CD4-positive, alpha-beta T cell treated with Interleukin-17A for 1 hour (primary cell): ENCODE measurements around the gene CILP2.
A peak's percentile ranks its signal among the peaks of the same experiment; 100 is the strongest.

Experiments
- DNase-seq: peaks from one replicate; pipeline ENCODE4 v3.0.0-alpha.2; 2020

Gene CILP2

DNA sequence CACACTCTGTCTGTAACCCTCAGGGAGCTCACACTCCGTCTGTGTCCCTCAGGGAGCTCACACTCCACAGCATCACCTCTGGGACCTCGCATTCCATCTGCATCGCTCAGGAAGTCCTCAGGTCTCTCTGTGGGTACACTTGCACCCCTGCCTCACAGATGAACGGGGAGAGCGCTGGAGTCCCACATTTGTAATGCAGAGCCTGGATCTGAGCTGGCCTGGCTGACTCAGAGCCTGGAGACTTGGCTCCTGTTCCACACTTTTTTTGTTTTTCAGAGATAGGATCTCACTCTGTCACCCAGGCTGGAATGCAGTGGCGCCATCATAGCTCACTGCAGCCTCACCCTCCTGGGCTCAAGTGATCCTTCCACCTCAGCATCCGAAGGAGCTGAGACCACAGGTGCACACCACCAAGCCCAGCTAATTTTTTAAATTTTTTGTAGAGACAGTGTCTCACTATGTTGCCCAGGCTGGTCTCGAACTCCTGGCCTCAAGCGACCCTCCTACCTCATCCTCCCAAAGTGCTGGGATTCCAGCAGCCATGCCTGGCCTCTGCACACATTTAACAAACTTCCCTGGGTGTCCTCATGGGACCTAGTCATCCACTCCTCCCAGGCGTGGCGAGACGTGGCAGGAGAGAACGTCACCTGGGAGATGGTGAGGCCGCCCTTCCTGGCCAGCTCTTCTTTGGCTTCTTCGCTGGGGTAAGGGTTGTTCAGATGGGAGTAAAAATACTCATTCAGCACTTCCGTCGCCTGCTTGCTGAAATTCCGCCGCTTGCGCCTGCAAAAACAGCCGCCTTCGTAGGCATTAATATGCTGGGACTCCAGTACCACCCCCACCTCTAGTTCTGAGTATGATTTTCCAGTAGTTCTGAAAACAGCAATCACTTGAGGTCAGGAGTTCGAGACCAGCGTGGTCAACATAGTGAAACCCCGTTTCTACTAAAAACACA, 31.0 kb downstream of the CILP2 start:
- DNase-seq: no peak

DNA sequence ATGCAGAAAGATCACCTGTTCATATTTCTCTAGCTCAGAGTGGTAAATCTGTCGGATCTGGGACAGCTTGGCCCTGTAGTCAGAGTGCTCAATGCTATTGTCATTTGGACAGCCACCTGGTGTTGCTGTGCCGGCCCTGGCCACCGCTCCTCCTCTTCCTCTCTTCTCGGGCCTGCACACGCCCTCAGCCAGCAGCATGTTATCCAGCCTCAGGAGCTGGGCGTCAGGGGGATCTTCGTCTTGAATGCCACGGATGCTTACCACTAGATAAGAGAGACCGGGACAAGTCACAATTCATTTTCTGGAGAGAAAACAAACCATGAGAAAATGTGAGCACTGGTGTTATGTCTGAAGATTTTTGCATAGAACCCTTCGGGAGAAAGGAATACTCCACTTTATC, 32.5 kb downstream of the CILP2 start:
- no peak for DNase-seq

DNA sequence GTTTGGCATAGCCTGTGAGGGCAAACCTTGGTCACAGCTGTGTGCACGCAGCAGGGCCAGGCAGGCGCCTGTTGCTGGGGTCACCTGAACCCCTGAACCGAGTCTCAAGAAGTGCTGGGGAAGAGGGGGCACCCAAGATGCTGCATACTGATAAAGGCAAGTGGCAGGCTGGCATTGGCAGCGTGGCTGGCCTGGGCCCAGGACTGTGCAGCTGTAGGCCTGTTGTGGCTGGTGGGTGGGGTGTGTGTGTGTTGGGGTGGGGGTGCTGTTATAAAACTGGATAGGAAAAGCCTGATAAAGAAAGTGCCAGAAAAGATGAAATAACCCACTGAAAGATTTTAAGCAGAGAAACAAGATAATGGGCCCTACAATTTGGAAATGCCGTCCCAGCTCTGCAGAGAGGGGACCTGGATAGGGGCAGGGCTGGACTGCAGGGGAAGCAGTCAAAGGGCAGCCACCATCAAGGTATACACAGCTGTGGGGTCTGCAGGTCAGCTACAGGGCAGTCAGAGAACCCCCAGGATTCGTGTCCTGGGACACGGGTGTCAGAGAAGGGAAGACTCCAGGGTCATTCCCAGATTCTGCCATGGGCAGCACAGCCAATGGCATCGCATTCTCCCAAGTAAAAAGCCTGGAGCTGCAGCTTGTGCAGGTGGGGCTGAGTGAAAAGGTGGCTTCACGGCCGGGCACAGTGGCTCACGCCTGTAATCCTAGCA, 33.2 kb downstream of the CILP2 start:
- DNase-seq: no peak

DNA sequence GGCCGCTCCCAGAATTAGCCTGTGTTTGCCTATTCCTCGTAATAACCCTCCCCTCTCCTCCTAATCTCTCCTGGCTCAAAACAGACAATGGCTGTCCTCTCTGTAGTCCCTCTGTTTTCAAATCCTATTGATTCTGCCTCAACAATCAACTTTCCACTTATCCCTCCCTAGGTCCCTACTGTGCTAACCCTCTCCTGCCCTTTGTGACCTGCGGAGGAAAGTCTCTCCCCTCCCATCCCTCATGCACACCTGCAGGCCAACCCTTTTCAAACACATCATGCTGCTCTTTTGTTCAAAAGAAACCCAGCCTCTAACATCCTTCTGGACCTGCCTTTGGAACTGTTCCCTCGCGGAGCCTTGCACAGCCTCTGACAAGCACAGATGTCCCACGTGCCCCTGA, 37.3 kb downstream of the CILP2 start:
- DNase-seq: no peak

DNA sequence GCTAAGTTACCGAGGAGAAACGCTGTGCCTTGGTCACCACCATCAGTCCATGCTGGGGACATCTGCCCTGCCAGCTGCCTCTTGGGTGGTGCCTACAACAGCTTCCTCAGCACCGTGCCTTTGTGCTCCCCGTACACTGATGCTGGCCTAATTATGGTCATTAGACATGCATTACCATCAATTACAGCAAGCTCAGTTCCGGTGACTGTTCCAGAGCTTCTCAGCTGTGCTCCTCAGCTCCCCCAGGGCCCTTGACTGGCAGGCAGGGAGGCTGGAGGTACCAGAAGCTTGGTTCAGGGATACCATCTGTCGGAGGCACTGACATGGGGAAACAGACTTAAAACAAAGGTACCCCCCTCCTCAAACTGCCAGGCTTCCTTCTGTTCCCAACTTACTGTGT, 40.2 kb downstream of the CILP2 start:
- no peak for DNase-seq

DNA sequence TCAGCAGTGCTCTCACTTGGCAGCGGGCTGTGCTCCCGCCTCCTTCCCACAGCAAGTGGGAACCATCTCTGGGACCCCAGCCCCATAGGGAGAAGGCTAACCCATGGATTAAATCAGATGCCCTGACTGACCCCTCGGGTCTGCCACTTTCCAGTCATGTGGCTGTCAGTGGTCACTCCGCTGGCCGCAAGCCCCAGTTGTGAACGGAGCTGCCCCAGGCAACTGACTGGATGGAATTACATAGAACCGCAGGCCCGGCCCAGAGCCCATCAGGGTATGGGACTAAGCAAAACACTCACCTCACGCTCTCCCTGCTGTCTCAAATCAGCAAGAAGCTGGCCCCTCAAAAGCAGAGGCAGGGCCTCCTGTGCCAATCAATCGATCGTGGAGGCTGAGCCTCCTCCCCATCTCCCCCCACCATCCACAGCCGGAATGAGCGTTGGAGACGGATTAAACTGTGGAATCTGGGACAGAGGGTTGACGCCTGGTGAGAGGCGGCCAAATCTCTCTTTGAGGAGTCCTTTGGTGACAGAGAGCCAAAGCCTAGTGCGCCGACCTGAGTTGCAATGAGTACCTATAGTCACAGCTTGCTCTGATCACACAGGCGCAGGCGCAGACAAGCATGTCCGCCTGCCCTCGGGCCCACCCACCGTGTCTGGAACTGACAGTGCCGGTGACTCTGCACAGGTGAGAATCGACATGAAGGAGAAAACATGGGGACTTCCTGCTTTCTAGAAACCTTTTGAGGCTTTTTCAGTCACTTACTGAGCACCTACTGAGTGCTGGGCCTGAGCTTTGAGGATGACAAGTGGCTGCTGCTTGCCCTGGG, 41.7 kb downstream of the CILP2 start:
- DNase-seq: no peak

DNA sequence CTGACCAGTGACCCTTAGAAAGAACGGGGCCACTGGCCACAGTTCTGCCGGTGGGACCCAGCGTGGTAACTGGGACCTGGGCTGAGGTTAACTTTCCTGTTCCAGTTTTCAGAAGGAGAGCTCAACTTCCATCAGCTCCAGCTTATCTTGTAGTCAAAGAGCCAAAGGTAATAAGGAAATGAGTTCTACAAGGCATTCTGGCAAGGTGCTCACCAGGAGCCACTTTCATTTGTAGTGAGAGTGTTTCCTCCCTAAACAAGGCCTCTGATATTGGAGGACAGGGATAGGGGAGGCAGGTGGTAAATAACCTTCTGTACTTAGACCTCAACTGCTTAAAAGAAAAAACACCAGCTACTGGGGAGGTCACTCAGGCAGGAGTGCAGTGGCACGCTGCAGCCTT, 42.4 kb downstream of the CILP2 start:
- DNase-seq: no peak

DNA sequence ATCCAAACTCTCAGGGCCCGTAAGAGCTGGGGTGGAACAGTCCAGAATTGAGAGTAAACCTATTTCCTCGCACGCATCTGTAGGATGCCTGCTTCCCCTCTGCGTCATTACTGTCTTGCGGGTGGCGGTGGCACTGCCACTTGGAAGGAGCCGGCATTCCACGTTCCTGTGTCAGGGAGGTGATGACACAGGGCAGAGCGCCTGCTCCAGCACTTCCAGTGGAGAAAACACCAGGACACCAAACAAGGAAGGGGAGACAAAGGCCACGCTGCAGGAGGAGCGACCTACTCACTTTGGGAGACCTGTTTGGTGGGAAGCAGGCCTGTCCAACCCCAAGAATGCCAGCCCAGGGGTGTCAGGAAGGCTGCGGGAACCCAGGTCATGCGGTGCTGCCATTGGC, 43.3 kb downstream of the CILP2 start:
- DNase-seq: no peak

DNA sequence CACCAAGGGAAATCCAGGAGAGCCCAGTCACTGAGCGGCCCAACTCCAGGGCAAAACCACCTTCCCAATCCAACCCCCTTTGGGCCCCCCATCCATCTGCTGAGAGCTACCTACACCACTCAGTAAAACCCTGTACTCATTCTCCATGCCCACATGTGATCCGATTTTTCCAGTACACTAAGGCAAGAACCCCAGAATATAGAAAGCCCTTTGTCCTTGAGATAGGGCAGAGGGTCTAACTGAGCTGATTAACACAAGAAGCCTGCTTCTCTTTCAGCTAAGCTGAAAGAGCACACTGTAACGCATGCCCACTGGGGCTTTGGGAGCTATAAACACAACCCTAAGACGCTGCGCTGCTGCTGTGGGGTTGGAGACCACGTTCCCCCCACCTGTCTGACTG, 44.4 kb downstream of the CILP2 start:
- no peak for DNase-seq

DNA sequence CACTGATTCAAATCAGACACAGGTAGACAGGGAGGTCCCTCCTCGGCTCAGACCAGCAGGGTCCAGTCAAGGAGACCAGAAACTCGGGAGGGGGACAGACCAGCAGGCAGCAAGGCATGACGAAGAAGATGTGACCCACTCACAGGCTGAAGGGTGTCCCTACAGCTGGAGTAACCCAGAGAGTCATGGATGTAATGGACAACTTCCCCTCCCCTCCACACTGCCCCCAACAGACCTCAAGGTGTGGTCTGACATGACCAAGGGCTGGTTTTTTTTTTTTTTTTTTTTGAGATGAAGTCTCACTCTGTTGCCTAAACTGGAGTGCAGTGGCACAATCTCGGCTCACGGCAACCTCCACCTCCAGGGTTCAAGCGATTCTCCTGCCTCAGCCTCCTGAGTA, 46.3 kb downstream of the CILP2 start:
- no peak for DNase-seq

DNA sequence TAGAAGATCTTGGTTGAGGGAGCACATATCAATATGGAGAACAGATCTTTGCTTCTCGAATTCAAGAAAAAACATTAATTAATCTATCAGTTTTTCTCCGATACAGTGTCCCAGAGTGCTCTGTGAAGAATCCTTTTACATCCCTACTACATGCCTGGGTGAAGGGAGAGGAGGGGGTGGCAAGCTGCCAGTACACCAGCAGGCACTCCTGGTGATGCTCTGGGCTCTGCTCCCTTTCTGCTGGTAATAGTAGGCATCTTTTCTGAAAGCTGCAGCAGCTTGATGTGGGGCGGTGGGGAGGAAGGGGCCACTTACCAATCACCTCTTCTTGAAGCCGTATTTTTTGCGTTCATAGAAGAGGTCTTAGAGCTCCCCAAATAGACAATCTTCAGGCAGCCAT, 49.7 kb downstream of the CILP2 start:
- no peak for DNase-seq

DNA sequence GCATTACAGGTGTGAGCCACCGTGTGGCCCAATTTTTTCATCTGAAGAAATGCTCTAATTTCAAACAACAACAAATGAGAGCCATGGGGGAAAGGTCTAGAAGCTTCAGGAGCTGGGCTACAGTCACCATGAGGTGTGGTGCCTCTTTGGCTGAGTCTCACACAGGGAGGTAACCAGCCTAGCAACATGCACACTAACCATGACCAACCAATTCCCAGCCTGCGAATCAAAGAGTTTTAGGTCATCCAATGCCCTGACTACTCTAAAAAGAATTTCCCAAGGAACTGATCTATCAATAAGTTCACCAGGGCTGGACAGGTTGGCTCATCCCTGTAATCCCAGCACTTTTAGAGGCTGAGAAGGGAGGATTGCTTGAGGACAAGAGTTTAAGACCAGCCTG, 50.5 kb downstream of the CILP2 start:
- no peak for DNase-seq

DNA sequence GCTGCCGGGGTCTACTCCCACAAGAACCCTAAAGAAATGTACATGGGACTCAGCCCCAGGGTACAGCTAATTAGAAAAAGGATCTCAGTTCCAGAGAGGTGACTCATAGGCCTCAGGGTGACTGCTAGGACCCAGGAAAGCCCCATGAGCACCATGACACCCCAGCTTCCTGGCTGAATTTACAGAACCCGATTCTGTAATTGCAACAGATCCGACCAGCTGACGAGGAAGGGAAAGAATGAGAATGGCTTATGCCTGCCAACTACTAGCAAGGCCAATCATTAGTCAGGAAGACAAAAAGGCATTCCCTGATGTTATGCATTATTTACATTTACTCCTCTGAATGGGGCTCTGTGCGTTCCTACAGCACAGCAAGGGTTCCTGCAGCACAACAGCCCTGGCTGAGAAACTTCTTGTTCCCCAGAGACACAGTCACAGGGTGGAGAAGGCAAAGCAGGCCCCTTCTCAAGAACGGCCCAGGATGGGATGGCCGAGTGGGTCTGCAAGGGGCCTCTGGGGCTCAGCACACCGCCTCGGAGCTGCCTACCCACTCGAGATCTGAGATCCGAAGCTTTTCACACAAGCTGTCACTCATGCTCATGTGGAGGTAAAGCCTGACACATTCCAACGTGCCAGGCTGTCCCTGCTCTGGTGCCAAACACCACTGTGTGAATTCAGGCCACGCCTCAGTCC, 53.2 kb downstream of the CILP2 start:
- DNase-seq: peak; percentile 85

DNA sequence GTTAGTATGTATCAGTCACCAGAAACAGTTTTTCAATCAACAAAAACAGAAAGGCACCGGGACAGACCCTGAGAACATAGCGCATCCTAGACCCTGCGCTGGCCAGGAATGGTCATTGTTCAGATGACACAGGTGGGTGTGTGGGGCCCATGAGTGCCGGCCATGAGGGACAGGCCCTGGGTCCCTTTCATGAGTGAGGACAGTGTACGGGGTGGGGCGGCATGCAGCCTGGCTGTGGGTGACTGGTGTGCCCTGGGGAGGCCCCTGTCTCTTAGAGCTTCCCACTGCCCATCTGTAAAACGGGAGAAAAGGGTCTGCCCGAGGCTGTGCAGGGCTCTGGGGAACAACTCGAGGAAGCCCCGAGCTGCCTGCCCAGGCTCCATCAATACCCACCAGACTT, 54.6 kb downstream of the CILP2 start:
- no peak for DNase-seq

DNA sequence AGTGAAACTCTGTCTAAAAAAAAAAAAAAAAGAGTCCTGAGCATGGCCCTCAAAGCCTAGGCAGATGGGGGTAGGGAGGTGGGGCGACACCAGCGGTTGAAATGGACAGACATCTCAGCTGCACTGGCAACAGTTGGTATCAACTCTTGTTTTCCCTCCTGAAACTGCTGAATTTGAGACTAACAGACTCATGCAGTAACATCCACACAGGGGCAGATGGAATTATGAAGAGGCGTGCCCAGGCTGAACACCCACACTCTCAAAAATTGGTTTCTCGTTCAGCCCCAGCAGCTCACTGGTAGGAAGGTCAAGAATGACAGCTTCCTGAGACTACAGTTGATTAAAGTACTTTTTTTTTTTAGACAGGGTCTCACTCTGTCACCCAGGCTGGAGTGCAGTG, 56.3 kb downstream of the CILP2 start:
- DNase-seq: no peak

DNA sequence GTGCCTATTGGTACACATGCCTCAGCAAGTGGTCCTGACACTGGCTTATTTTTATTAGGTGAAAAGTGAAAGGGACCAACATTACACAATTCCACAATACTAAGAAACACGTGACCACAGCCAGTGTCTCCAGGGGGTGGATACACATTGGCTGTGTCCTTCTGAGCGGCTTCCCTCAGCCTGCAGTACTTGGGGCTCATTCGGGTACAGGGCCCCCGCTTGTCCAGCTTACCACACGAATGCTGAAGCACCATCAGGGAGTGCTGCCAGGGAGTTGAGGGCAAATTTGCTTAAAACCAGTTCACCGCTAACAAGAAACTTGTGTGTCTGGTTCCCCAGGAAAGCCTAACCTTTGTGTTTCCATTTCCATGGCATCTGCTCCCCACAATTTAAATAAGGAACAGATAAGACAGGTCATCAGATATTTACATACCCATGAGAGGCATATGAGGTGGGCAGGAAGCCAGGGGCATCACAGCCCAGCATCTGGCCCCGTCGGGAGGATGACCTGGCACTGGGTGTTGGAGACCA, 57.2 kb downstream of the CILP2 start:
- no peak for DNase-seq
